GM12872 (cell line): ENCODE results near the gene LIM2.

Source experiments
- CTCF ChIP-seq: IDR thresholded peaks from 3 replicates; pipeline ENCODE4 v1.5.1; 2011; ENCODE audit warnings: low read depth, mild to moderate bottlenecking, low read length, moderate library complexity; ENCODE audit not compliant: insufficient read depth

LIM2 gene

GRCh38 chr19:51389143-51389542 lies 1.4 kb upstream of the LIM2 start:
- TF ChIP-seq CTCF: no peak

GRCh38 chr19:51386882-51387520 lies 773 bp downstream of the LIM2 start:
- TF ChIP-seq CTCF: no peak

GRCh38 chr19:51382004-51382403 lies 5.8 kb downstream of the LIM2 start:
- no peak for TF ChIP-seq CTCF

GRCh38 chr19:51380379-51380778 lies 7.4 kb downstream of the LIM2 start:
- no peak for TF ChIP-seq CTCF

- no peak for TF ChIP-seq CTCF
Measured at GRCh38 chr19:51377422-51377821, 10.4 kb downstream of the LIM2 start.

- no peak for TF ChIP-seq CTCF
Measured at GRCh38 chr19:51375504-51376221, 12.1 kb downstream of the LIM2 start.

GRCh38 chr19:51372649-51373504 lies 14.9 kb downstream of the LIM2 start, which contains the start of gene NKG7:
TSS of gene NKG7 (minus strand) at chr19:51372654. CDS start at chr19:51372535, 119 bp downstream.
- TF ChIP-seq CTCF: no peak
